Spleen (tissue), 11 donors: ENCODE results near the gene WDR81. TPM values are rescaled to one million over a fixed set of nuclear protein-coding genes. Genes with fewer than 3 reads are reported as not detected.
"Not testable (repeated sequence)": the region's sequence is repeated elsewhere in the genome, so short reads cannot be mapped to it uniquely, and the experiment has no call there.

Experiments
- DNase-seq: peaks from one replicate; pipeline ENCODE4 v3.0.0-alpha.2; 2020
- H3K27ac ChIP-seq, 8 donors: fragments of 200-600 bp; sonication (generic) in 7 of 8; 1 replicate in 4 of 8; 2 replicates in 4 of 8; pipeline versions ENCODE4 v1.5.0 to v1.8.0; 2016 to 2021; ENCODE audit warnings: inconsistent platforms in 4 of 8, mild to moderate bottlenecking in 4 of 8, moderate library complexity in 1 of 8
- H3K27me3 ChIP-seq, 7 donors: fragments of 200-600 bp; sonication (generic) in 6 of 7; replicated peaks in 1 of 7; 1 replicate in 4 of 7; 2 replicates in 3 of 7; pipeline versions ENCODE4 v1.5.0 to v1.8.0; 2016 to 2021; ENCODE audit warnings: inconsistent platforms in 3 of 7, mild to moderate bottlenecking in 1 of 7
- H3K36me3 ChIP-seq, 6 donors: fragments of 200-600 bp; sonication (generic) in 5 of 6; 1 replicate in 4 of 6; 2 replicates in 2 of 6; pipeline versions ENCODE4 v1.5.0 to v1.8.0; 2016 to 2021; ENCODE audit warnings: inconsistent platforms in 2 of 6
- H3K4me1 ChIP-seq, 6 donors: fragments of 200-600 bp; sonication (generic) in 5 of 6; 1 replicate in 3 of 6; 2 replicates in 3 of 6; pipeline versions ENCODE4 v1.5.0 to v1.8.0; 2016 to 2021; ENCODE audit warnings: inconsistent platforms in 3 of 6
- H3K4me3 ChIP-seq, 8 donors: fragments of 200-600 bp; sonication (generic) in 7 of 8; 1 replicate in 4 of 8; 2 replicates in 4 of 8; pipeline versions ENCODE4 v1.5.0 to v1.8.0; 2016 to 2021; ENCODE audit warnings: inconsistent platforms in 4 of 8, mild to moderate bottlenecking in 4 of 8, moderate library complexity in 2 of 8
- H3K9me3 ChIP-seq, 8 donors: fragments of 200-600 bp; sonication (generic) in 7 of 8; 1 replicate in 4 of 8; 2 replicates in 4 of 8; pipeline versions ENCODE4 v1.5.0 to v1.8.0; 2016 to 2021; ENCODE audit warnings: inconsistent platforms in 4 of 8
- POLR2A ChIP-seq, 3 donors: fragments of 450-650 bp; IDR thresholded peaks; one replicate each; pipeline ENCODE4 v1.5.1; 2017; ENCODE audit warnings: antibody characterized with exemption in 3 of 3, mild to moderate bottlenecking in 1 of 3
- POLR2AphosphoS5 ChIP-seq, 3 donors: sonication (generic); formaldehyde crosslinking; IDR thresholded peaks; one replicate each; pipeline ENCODE4 v1.5.1; 2017; ENCODE audit warnings: antibody characterized with exemption in 3 of 3
- WGBS, 5 donors: extraction: QIAGEN DNeasy Blood & Tissue Kit in 3 of 5; methylation state at CpG; one replicate each; pipeline versions ENCODE4 v1.1.5 to v1.1.7; 2013 to 2018; 5-methylcytosine and 5-hydroxymethylcytosine counted together
- intact Hi-C: fragments of 100-400 bp; cut with DNase I; formaldehyde crosslinking; loops from one replicate; pipeline ENCODE4 v1.15.0; 2023; ENCODE audit warnings: low total_unique reads
- polyA plus RNA-seq, 3 donors: library from polyadenylated mRNA; stranded (reverse); fragments of 200-250 nt; gene quantifications; one replicate each; pipeline ENCODE4 v1.2.1, GENCODE V29; 2013
- total RNA-seq, 7 donors: library from RNA; depleted of rRNA in 3 of 7; stranded (reverse); fragments of >200 nt in 3 of 7; fragmentation: NEBNext Ultra II Directional in 4 of 7; extraction: Animal tissue kit (Norgen Biotek cat#: 25700) in 4 of 7; gene quantifications; one replicate each; pipeline versions ENCODE4 v1.1.0 to v1.2.1, GENCODE V29; 2016 to 2021
- TF ChIP-seq, protein P1 (sequence below), 11 experiments: fragments of 200-600 bp in 7 of 11; fragments of 450-650 bp in 4 of 11; sonication (generic) in 4 of 11; IDR thresholded peaks in 8 of 11; conservative IDR thresholded peaks in 3 of 11; 1 replicate in 7 of 11; 2 replicates in 4 of 11; pipeline versions ENCODE4 v1.4.0 to v1.8.0; 2016 to 2021; ENCODE audit warnings: antibody characterized with exemption in 11 of 11, inconsistent platforms in 4 of 11, mild to moderate bottlenecking in 1 of 11
- donor health status: healthy with polysubstance abuse.
- donor health status: DM: no; HTN: no; CAD: no; lungs with moderate emphysema.
- donor health status: DM: no; HTN: no; CAD: no.
- donor health status: Bipolar disorder and iron deficiency.
- donor health status: healthy.
- donor health status: DM: no; HTN: no; CAD: no.
- donor health status: DM: yes; HTN: yes; CAD: no.

The WDR81 gene
- total and polyA plus RNA-seq, 10 donors = 16.2 to 74.7 (median 48.4) TPM

DNA sequence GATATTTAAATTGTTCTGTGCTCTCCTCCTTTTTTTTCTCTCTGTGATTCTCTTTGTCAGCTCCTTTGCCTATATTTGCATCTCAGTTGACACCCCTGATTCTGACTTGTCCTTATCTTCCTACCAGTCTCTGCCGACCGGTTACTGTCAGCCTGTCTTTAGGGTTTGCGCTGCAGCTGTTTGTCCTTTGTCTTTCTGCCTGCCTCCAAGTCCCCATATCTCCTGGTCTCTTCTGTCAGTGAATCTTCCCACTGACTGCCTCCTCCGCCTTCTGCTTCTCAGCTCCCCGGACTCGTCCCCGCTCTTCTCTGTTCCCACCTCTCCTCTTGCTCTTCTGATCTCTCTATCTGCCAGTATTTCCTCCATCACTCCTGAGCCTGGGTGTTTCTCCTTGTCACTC, 19.5 kb upstream of the WDR81 start:
- WGBS, 5 donors = 93 to 95% (median 93%) methylated on average over 7 of the region's 7 CpGs
- Histone ChIP-seq H3K27me3 (peaks cover 0 to 29% (median 10%) of the 10 kb centered on the region in 7 donors), H3K27ac (no peak overlapping the region), H3K4me3 (no peak overlapping the region), H3K4me1 (peaks cover 0 to 14% (median 11%) of the 10 kb centered on the region in 6 donors), H3K36me3 (peaks cover 0 to 11% (median 0%) of the 10 kb centered on the region in 6 donors), H3K9me3 (no peaks in the 10 kb centered on the region)
- no peak for DNase-seq
- intact Hi-C loops = no loop called here
- no peak for TF ChIP-seq POLR2A (IDR thresholded peaks at IDR 0.05)
- TF ChIP-seq, protein P1, sequence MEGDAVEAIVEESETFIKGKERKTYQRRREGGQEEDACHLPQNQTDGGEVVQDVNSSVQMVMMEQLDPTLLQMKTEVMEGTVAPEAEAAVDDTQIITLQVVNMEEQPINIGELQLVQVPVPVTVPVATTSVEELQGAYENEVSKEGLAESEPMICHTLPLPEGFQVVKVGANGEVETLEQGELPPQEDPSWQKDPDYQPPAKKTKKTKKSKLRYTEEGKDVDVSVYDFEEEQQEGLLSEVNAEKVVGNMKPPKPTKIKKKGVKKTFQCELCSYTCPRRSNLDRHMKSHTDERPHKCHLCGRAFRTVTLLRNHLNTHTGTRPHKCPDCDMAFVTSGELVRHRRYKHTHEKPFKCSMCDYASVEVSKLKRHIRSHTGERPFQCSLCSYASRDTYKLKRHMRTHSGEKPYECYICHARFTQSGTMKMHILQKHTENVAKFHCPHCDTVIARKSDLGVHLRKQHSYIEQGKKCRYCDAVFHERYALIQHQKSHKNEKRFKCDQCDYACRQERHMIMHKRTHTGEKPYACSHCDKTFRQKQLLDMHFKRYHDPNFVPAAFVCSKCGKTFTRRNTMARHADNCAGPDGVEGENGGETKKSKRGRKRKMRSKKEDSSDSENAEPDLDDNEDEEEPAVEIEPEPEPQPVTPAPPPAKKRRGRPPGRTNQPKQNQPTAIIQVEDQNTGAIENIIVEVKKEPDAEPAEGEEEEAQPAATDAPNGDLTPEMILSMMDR (IDR thresholded peaks at IDR 0.05 in 8 of 11, conservative IDR thresholded peaks at IDR 0.05 in 3 of 11) = no peak
- no peak for TF ChIP-seq POLR2AphosphoS5 (IDR thresholded peaks at IDR 0.05)

DNA sequence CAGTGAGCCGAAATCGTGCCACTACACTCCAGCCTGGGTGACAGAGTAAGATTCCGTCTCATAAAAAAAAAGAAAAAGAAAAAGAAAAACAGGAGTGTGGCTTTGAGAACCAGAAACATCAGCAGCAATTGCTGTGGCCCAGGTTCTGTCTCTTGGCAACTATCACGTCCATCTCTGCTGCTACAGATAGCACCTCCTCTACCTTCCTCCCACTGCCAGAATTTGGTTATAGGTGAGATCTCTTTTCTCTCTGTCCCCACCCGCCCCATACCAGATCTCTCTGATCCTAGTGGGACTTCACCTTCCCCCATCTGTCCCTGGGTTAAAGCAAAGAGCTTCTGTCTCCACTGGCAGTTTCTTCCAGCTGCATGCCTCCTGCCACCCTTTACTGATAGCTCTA, 17.4 kb upstream of the WDR81 start:
- WGBS, 5 donors = 77 to 88% (median 86%) methylated on average over 5 of the region's 5 CpGs
- peaks cover 6 to 35% (median 28%) of the 10 kb centered on the region in 6 donors for H3K4me1 ChIP-seq
- no peak for TF ChIP-seq POLR2A (IDR thresholded peaks at IDR 0.05)
- TF ChIP-seq POLR2AphosphoS5 (IDR thresholded peaks at IDR 0.05) = no peak
- TF ChIP-seq, protein P1 (IDR thresholded peaks at IDR 0.05 in 8 of 11, conservative IDR thresholded peaks at IDR 0.05 in 3 of 11) = no peak
- H3K27ac ChIP-seq = no peak overlapping the region
- no peak for DNase-seq
- H3K9me3 ChIP-seq = no peaks in the 10 kb centered on the region
- no peak overlapping the region for H3K4me3 ChIP-seq
- intact Hi-C loops = no loop called here
- H3K36me3 ChIP-seq = peaks cover 0 to 25% (median 3%) of the 10 kb centered on the region in 6 donors
- H3K27me3 ChIP-seq = peaks cover 0 to 37% (median 14%) of the 10 kb centered on the region in 7 donors

DNA sequence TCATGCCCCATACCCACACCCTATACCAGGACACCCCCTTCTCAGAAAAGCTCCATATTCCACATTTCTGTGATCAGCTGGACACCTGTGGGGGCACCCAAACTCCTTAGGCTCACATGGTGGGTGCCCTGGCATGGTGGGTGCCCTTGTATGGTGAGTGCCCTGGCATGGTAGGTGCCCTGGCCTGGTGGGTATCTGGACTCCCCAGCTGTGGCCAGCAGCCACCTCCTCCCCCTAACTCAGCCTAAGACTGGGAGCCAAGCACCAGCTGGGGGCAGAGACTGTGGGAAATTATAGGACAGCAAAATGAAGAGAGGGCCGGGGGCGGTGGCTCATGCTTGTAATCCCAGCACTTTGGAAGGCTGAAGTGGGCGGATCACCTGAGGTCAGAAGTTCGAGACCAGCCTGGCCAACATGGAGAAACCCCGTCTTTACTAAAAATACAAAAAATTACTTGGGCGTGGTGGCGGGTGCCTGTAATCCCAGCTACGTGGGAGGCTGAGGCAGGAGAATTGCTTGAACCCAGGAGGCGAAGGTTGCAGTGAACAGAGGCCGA, 15.6 kb upstream of the WDR81 start:
- intact Hi-C loops, H3K9me3 ChIP-seq, H3K4me3 ChIP-seq, H3K27ac ChIP-seq, DNase-seq: not testable (repeated sequence)
- H3K27me3 ChIP-seq = peaks cover 0 to 40% (median 14%) of the 10 kb centered on the region in 7 donors
- H3K4me1 ChIP-seq = peaks cover 13 to 53% (median 45%) of the 10 kb centered on the region in 6 donors
- WGBS, 5 donors = 84 to 94% (median 90%) methylated on average over 10 of the region's 10 CpGs
- peaks cover 0 to 43% (median 15%) of the 10 kb centered on the region in 6 donors for H3K36me3 ChIP-seq

DNA sequence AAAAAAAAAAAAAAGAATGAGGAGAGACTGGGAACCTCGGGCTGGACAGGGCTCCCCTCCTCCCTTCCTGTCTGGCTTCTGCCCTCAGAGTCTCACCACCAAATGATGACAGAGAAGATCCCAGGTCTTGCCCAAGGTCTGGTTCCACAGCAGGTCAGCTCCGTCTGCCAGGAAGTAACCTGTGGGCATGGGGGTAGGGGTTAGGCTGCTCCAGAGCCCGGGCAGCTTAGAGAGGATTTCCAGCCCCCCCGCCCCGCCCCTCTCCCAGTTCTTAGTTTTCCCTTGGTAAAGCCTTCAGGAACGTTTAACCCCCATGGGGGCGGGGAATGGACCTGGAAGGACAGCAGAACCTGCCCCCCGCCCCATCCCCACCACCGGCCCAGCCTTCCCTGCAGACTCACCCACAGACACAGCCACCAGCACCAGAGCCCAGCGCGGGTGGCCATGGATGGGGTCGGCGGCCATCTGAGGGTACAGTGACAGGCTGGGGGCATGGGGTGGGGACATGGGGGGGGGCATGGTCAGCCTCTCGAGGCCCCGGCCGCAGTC, 15.0 kb upstream of the WDR81 start:
- Histone ChIP-seq H3K36me3 (peaks cover 0 to 48% (median 16%) of the 10 kb centered on the region in 6 donors), H3K4me3 (peak overlapping the region; percentile 45 to 76 (median 54)), H3K27ac (peak overlapping the region in 7 of 8 donors; percentile 51 to 85 (median 77)), H3K4me1 (peaks cover 13 to 59% (median 52%) of the 10 kb centered on the region in 6 donors), H3K27me3 (peaks cover 0 to 46% (median 14%) of the 10 kb centered on the region in 7 donors), H3K9me3 (no peaks in the 10 kb centered on the region)
- 7 to 12% (median 8%) methylated on average over 7 to 16 of the region's 16 CpGs for WGBS, 5 donors
- intact Hi-C loops = no loop called here
- TF ChIP-seq, protein P1 (IDR thresholded peaks at IDR 0.05 in 8 of 11, conservative IDR thresholded peaks at IDR 0.05 in 3 of 11) = no peak
- TF ChIP-seq POLR2A (IDR thresholded peaks at IDR 0.05) (no peak), POLR2AphosphoS5 (IDR thresholded peaks at IDR 0.05) (no peak)
- no peak for DNase-seq
